Activated naive CD8-positive, alpha-beta T cell treated with anti-CD3 and anti-CD28 coated beads, Interleukin-2, amount 50 U/mL, for 16 hours (primary cell): ENCODE results near the gene PRLR.

Experiments used
- DNase-seq: peaks from one replicate; pipeline ENCODE4 v3.0.0-alpha.2; 2020; ENCODE audit warnings: low read depth, low spot score

Gene PRLR

DNA sequence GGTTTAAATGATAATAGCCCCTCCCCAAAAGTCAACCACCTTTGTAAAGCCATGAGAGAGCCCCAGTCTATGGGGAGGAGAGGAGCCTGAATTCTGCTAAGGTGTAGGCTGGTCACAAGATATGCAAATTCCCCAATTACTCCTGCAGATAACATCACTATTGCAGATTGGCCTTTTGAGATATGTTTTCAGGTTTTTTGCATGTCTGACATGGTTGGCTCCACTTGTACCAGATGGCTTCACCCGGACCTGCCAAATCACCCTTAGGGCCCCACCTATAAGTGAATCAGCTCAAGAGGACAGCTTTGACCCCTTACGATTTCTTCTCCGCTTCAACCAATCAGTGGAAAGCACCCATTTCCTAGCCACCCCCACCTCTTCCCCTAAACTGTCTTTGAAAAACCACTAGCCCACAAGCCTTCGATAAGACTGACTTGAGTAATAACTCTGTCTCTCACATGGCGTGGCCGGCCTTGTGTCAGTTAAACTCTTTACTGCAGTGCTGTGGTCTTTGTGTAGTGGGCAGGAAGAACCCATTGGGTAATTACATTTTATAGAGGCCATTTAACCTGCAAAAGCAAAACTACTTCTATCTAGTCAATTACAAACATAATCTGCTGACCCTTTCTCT is 69.7 kb downstream of the PRLR start:
- no peak for DNase-seq

DNA sequence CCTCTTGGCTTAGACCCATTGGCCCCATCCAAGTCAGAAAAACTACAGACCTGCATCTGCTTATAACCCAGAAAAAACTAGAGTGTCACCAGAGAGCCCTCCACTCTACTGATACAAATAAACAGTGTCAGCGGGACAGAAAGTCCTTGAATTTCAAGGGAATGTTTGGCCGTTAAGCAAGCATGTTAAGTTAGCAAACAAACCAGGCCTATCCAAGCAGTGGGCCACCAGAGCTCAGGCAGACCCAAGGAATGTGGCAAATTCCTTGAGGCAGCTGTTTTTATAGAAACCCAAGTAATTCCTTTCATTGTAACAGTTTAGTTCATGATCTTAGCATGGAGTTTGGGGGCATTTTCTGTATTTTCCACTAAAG is 70.9 kb downstream of the PRLR start:
- DNase-seq, result no peak

DNA sequence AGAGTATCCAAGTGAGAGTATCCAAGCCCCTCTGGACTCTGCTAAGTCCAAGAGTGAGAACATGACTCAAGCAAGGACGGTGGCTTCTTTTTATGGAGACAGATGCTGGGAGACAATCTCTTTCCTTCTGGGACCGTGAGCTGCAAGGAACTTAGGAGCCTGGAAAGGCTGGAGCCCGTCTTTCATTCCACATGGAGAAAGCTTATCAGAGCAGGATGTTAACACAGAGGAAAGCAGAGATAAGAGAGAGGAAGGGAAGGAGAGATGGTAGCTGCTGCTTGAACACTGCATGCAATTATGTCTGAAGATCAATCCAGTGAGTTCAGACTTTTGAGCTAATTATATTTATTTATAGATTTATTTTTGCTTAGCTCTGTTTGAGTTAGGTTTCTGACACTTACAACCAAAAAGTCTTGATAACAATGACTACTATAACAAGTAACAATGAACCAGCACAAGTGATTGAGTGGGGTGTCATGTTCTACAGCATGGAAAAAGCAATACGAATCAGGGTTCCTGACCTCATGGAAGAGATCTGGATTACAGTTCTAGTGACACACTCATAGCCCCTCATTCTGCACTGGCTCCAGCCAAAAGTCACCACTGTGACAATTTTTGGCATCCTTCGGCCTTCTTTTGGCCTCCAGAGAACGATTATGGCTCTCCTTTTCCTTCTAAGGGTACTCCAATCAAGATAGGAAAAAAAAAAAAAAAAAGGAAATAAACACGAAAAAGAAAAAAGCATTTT is 71.5 kb downstream of the PRLR start:
- DNase-seq, result no peak

DNA sequence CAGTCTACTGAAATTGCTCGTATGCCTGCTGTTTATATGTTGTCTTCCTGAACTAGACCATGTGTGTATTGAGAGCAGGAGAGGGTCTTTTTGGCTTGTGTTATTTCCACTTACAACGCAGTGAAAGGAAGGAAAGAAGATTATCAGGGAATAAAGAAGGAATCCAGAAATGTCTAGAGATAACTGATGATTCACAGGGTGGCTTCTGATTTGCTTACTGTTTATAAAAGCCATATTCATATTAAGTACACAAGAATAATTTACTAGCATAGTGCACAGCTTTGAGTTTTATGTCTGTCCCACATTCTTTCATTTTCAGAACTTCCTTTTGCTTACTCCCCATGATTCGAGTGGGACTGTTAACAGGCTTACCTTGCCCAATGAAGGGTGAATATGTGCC is 72.1 kb downstream of the PRLR start:
- no peak for DNase-seq

DNA sequence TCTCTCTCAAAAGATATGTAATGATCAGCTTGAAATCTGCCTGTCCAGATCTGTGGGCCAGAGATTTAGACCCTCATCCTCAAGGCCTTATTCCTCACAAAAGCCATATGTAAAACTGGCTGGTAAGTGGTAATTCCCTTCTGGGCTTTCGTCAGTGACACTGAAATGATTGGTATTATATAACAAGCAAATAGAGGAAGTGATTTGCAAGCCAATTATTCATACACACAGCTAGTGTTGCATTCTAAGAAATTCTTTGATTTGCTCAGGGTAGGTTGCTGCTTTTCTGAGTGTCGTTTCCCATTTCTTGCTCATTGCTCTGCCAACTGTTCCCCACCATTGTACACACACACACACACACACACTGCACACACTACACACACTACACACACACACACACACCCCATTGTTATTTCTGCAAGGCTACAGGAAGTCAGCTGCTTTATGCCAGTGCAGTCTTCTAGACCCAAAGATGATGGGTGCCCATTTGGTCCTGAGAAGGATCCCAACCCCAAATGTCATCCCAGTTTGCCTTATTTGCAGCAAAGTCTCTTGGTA is 76.8 kb downstream of the PRLR start:
- DNase-seq, result no peak

DNA sequence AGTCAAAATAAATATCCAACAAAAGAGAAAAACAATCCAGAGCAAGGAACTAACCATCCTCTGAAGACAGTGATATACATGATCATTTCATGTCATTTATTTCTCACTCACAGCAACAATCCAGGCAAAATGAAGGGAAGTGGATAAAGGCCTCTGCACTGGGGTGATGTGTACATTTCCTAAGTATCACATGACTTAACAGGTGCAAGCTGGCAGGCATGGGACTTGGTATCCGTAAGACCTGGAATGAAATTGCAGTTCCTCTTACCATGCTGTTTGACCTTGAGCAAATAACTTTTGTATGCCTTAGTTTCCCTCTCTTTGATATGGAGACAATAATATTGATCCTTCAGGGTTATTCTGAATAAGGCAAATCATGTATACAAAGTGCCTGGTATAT is 77.6 kb downstream of the PRLR start:
- no peak for DNase-seq

DNA sequence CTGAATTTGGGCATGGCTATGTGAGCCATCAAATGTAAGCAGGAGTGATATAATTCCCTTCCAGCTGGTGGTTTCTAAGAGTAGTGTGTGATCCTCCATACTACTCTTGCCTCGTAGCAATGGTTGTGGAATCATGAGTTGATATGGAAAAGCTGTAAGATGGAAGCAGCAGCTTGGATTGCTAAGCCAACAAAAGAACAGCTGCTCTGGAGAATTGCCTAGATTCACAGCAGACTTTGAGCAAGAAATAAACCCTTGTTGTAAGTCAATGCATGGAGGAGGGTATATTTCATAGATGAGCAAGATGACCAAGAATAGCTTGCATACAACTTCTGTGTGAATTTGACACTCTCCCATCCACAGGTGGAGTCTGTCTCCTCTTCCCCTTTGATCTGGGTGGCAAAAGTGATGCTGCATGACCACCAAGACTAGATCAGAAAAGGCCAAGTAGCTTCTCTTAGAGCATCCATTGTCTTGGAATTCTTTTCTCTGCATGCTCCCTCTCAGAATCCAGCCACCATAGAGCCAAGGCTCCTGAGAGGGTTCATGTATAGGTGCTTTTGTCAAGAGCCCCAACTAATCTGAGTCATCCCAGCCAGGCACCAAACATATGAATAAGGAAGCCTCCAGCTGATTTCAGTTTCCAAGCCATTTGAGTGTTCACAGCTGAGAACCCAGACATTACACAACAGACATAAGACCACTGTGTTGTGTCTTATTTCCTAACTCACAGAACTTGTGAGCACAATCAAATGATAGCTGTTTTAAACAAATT is 79.0 kb downstream of the PRLR start:
- no peak for DNase-seq

DNA sequence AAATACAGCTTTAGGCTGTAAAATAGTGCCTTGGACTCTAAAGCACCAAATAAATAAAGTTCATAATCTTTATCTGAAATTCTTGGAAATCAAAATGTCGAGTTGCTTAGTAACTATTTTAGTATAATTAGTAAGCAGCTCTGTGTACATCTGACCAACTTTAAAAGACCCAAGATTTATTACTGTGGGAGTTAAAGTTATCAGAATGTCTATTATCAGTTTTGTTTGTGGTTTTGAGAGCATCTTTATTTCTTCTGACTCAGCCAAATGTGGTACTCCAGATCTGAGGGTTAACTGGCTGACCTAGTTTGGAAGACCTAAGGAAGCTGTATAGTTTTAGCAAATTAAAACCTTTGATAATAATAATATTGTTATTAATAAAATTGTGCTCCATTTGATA is 81.2 kb downstream of the PRLR start:
- DNase-seq, result no peak

DNA sequence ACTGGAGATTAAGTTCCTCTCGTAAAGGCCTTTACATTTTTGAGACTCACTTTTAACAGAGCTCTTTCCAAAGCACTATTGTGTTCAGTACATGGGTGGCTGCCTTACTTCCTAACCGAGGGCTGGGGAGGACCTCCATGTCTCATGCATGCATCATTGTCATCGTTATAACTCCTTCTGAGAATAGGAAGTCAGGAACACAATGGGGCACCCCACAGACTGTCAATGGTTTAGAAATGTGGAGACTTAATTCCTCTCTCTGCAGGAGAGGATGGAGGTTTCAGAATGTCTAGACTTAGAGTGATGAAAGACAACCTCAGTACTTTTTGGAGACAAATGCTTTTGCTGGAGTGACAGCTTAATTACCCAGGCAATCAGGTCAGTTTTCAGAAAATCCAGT is 83.9 kb downstream of the PRLR start:
- DNase-seq, result no peak

DNA sequence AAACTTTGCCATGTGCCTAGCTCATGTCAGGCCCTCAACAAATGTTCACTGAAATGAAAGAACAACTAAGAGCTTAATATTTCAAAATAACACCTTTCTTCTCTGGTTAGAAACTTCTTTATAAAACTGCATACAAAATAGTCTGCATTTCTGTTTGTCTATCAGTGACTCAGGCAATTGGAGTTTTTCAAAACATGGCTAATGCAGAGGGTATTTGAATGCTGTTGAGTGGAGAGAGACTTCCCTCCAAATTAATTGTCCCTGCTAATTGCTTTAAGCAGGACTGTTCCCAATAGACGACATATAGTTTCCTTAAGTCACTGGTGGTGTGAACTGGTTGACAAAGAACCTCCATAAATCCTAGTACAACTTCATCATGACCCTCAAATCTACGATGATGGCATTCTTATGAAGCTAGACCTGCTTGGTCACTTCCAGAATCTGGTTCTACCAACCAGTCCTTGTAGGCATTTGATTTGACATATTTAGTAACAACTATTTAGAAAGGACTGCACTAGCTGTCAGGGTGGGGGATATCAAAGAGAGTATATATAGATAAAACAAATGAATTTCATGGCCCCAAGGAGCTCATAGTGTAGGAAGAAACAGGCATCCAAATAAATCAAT is 84.5 kb downstream of the PRLR start:
- no peak for DNase-seq

DNA sequence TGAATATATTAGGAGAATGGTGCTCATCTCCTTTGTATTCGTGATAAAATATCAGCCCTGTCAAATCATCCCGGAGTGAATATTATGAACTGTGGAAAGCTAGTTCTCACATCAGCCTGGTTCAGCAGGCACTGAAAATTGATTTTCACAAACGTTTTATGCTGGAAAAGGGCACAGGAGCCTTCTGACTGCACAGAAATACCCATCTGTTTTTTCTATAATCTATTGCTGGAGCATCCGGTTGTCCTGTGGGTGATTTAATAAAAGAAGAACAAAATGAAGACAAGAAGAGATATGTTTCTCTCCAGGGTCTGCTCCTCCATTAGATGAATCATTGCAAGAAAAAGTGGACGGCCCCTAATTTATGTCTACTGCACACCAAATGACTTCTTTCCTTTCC is 85.3 kb downstream of the PRLR start:
- DNase-seq, result no peak

DNA sequence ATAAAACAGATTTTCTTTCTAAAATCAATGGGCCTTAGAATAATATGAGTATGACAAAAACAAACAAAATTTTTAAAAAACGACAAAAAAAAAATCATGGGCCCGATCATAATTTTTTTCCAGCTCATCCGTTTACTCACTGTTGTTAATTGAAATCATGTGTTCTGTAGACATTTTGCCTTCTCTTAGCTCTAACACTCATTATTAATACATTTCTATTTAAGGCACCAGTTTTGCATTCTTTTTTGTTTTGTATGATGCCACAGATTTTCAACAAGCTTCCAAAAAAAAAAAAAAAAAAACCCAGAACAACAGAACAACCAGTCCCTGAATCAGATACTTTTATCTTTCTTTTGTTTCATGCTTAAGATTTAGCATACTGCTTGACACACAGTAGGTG is 86.4 kb downstream of the PRLR start:
- DNase-seq, result no peak

DNA sequence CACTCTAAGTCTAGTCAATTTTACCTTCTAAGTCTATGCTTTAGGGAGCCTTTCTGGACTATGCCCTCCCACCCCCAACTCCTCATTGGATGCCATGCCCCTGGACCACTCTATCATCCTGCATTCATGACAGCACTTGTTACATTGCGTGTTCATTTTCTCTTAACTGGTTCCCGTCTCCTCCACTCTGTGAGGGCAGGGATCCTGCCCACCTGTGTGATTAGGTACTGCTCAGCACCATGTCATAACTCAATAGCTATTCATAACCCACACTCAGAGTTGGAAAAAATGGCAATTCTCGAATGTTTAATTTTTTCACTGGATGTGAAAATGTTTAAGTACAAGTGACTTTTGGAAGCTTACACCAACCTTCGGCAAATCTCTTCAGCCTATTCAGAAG is 88.5 kb downstream of the PRLR start:
- DNase-seq, result no peak

DNA sequence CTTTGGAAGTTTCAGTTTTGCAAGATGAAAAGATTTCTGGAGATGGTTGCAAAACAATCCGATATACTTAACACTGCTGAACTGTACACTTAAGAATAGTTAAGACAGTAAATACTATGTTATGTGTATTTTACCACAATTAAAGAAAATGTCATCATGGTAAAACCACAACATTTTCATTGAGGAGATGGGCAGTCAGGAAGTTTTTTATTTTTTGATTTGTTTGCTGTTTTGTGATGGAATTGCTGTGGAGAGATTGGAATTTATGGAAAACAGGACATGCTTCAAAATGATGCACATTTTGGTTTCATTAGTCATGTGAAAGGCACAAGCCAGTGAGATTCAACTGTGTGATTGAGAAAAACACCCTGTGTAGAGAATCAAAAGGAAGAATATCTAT is 92.1 kb downstream of the PRLR start:
- no peak for DNase-seq

DNA sequence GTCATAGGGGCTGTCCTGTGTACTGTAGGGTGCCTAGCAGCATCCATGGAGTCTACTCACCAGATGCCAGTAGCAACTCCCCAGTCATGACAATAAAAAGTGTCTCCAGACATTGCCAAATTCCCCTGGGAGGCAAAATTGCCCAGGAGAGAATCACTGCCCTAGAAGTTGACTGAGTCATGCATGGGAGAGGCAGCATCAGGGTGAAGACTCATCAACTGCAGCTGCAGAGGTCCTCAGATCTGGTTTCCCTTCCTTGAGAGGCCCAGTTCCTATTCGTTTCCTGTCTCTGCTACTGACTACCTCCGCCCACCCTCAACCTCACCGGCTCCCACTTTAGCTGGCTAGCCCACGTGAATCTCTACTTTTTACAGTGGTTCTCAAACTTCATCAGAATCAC is 93.9 kb downstream of the PRLR start:
- DNase-seq, result no peak

DNA sequence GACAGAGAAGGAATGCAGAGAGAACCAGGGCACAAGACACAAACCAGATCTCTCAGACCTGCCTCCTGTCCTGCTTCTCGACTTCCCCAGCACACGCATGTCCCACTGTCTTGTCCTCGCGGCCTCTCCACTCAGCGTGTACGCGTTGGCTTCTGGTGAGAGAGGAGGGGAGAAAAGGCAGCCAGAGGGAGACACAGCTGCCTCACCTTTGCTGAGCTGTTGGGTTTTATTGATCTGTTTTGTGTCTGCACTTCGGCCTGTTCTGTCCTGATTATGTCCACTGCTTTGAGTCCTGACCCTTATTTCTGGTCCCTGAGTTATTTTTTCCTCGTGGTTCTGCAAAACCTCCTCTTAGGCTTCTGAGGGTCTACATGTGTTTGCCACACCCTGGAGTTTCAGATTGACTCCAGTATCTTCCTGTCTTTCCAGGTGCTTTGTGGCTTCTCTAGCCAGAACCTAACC is 95.0 kb downstream of the PRLR start:
- DNase-seq, result no peak

DNA sequence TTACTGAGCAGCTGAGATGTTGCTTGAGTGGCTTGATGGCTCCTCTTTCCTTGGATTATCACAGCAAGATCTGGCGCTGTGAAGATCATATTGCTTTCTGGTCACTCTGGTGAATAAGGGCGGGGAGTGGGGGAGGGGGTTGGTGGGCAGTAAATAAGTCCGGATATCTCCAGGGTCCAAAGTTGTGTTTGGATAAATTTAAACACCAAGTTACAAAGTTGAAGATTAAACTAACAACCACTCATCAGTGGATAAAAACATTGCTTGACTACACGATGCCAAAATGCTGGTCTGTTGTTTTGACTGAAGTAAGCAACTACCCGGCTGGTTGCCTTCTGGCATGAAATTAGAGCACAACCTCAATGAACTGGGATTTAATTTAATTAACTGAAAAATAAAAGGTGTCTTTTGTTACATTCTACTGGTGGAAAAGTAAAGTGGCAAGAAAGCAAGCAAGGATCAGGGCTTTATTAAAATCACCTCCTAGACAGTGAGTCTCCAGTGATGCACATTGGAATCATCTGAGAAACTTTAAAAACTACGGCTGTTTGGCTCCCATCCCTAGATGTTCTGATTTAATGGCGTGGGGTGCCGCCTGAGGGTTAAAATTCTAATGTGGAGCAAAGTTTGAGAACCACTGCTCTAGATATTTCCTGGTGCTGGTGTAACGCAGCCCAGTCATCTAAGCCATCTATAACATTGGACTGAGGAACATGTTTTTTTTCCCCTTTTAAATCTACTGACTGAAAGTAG is 95.8 kb downstream of the PRLR start:
- no peak for DNase-seq

DNA sequence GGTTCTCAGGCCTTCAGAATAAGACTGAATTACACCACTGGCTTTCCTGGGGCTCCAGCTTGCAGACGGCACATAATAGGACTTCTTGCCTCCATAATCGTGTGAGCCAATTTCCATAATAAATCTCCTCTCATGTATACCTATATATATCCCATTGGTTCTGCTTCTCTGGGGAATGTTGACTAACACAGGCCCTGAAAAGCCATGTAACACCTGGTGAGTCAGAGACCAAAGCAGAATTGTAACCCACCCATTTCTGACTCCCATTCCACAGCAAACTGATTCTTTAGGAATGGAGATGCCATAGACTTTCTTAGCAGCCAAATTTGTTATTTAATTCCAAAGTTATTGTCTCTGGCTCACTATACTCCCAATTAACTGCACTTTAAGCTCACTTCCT is 97.1 kb downstream of the PRLR start:
- DNase-seq, result no peak

DNA sequence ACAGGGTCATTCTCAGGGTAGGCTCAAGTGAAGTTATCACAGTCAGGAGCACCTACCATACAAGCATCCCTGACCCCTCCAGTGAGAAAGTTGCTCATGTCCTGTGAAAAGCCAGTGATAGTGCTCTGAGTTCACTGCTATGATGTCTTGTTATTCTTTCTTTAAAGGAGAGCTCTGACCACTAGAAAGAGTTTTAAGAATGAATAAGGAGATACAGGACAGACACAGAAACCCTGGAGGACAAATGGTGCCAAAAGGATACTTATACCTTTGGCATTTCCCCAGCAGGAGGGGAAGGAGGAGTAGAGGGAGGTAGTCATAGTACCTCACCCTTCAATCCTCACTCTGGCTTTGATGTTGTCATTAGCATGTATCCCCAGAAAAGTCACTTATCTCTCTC is 98.6 kb downstream of the PRLR start:
- no peak for DNase-seq

DNA sequence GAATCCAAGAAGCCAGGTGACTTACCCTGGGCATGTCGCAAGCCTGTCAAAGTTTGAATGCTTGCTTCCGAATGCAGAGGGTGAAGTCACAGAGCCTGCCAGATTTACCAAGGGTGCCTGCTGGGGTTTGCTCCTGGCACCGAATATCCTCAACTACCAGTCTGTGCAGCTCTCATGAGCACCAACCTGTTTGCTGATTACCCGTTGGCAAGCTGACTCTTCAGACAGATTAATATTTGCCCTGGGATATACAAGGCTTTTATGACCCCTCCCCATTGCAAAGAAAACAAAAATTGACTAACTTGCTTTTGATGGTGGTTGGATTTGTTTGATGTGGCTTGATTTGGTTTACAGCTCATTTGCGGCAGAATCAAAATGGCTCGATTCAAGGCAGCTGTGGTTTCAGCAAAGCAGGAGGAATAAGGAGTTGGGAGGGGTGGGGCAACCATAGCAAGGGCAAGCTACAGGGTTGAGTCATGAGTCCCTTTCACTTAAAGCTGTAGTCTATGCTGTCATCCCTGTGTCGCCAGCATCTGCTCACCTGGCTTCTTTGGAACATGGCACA is 100.3 kb downstream of the PRLR start:
- peak; percentile 3 for DNase-seq

DNA sequence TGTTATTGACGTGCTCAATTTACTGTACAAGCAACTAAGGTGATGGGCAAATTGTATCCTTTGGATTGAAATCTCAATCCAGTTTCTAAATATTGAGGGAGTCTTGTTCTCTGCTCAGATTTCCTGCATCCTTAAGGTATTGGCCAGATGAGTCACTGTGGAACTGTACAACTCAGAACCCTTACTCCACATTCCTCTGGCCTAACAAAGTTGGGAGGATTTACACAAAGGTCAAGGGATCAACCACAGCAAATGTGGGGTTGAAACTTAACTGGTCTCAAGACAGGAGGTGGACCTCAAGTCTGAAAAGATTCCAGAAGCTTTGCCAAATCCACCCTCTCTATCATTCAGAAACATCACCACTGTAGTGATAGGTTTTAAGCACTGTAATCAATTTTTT is 101.0 kb downstream of the PRLR start:
- no peak for DNase-seq
